Karpas-422 (cell line): ENCODE data around the gene LRRN4. TPM values are rescaled to one million over a fixed set of nuclear protein-coding genes. Genes with fewer than 3 reads are reported as not detected.
"Not testable (repeated sequence)": the region's sequence is repeated elsewhere in the genome, so short reads cannot be mapped to it uniquely, and the experiment has no call there.

Source experiments
- DNase-seq: peaks from one replicate; pipeline ENCODE4 v3.0.0-alpha.2; 2015
- H2AFZ ChIP-seq: fragments of 200-600 bp; sonication (generic); 2 replicates; pipeline ENCODE4 v1.6.1; 2014; ENCODE audit warnings: antibody characterized with exemption, low read length, mixed read lengths
- H3K27ac ChIP-seq: fragments of 200-600 bp; sonication (generic); 2 replicates; pipeline ENCODE4 v1.5.1; 2014; ENCODE audit warnings: mild to moderate bottlenecking, low read length, moderate library complexity
- H3K27me3 ChIP-seq: fragments of 200-600 bp; sonication (generic); 2 replicates; pipeline ENCODE4 v1.6.1; 2014; ENCODE audit warnings: low read length, mixed read lengths
- H3K36me3 ChIP-seq: fragments of 200-600 bp; sonication (generic); 2 replicates; pipeline ENCODE4 v1.6.1; 2014; ENCODE audit warnings: low read length, mixed read lengths; ENCODE audit not compliant: insufficient read depth
- H3K4me1 ChIP-seq: fragments of 200-600 bp; sonication (generic); 2 replicates; pipeline ENCODE4 v1.6.1; 2014; ENCODE audit warnings: mild to moderate bottlenecking, low read length, mixed read lengths
- H3K4me2 ChIP-seq: fragments of 200-600 bp; sonication (generic); 2 replicates; pipeline ENCODE4 v1.6.1; 2014; ENCODE audit warnings: low read length, low read depth, mild to moderate bottlenecking; ENCODE audit not compliant: poor library complexity, severe bottlenecking
- H3K4me3 ChIP-seq: fragments of 200-600 bp; sonication (generic); 2 replicates; pipeline ENCODE4 v1.5.1; 2014; ENCODE audit warnings: mild to moderate bottlenecking, antibody characterized with exemption, low read length, mixed read lengths
- H3K79me2 ChIP-seq: fragments of 200-600 bp; sonication (generic); 2 replicates; pipeline ENCODE4 v1.6.1; 2014; ENCODE audit warnings: mild to moderate bottlenecking, low read length, mixed read lengths
- H3K9ac ChIP-seq: fragments of 200-600 bp; sonication (generic); 2 replicates; pipeline ENCODE4 v1.6.0; 2014; ENCODE audit warnings: low read length
- H3K9me2 ChIP-seq: fragments of 200-600 bp; sonication (generic), shearing (Covaris generic); replicated peaks from 2 replicates; pipeline ENCODE4 v1.6.0; 2014; ENCODE audit warnings: mild to moderate bottlenecking, low read length, moderate library complexity; ENCODE audit not compliant: insufficient read depth
- H3K9me3 ChIP-seq: fragments of 300-700, 200-600 bp; sonication (generic); 2 replicates; pipeline ENCODE4 v1.6.1; 2014; ENCODE audit warnings: low read length, mixed read lengths
- H4K20me1 ChIP-seq: fragments of 200-600 bp; sonication (generic); 2 replicates; pipeline ENCODE4 v1.6.1; 2014; ENCODE audit warnings: mild to moderate bottlenecking, antibody characterized with exemption, low read length, low read depth; ENCODE audit not compliant: insufficient read depth
- total RNA-seq: library from RNA; depleted of rRNA; stranded (reverse); fragments of >200 nt; shearing (Covaris generic); gene quantifications from 2 replicates; pipeline ENCODE4 v1.2.3, GENCODE V29; 2014; ENCODE audit warnings: low replicate concordance

Gene LRRN4
- total RNA-seq, 1 experiment from 2014 or later: not detected

GRCh38 chr20:6036213-6036612, 17.6 kb downstream of the LRRN4 start:
- no peak for DNase-seq
- Histone ChIP-seq H3K4me3 (no peak overlapping the region), H3K9ac (no peak overlapping the region), H3K9me3 (no peaks in the 10 kb centered on the region), H3K9me2 (no peaks in the 10 kb centered on the region), H3K79me2 (peaks cover 31% of the 10 kb centered on the region), H3K27me3 (no peaks in the 10 kb centered on the region), H3K27ac (no peak overlapping the region), H2AFZ (no peak overlapping the region), H4K20me1 (0 out of 2 replicates have a peak, but pooled peaks cover 5% of the 10 kb centered on the region), H3K4me2 (no peak overlapping the region), H3K36me3 (peaks cover 40% of the 10 kb centered on the region), H3K4me1 (no peaks in the 10 kb centered on the region)

- Histone ChIP-seq H3K4me3 (no peak overlapping the region), H2AFZ (no peak overlapping the region), H3K79me2 (peaks cover 48% of the 10 kb centered on the region), H3K27ac (no peak overlapping the region), H3K36me3 (peaks cover 42% of the 10 kb centered on the region), H3K9me3 (no peaks in the 10 kb centered on the region), H3K9me2 (no peaks in the 10 kb centered on the region), H3K27me3 (no peaks in the 10 kb centered on the region), H3K4me2 (no peak overlapping the region), H4K20me1 (0 out of 2 replicates have a peak, but pooled peaks cover 5% of the 10 kb centered on the region), H3K4me1 (no peaks in the 10 kb centered on the region), H3K9ac (no peak overlapping the region)
- no peak for DNase-seq
Observed at GRCh38 chr20:6034134-6034969, 19.5 kb downstream of the LRRN4 start.

- H3K9me2 ChIP-seq, DNase-seq, H3K4me3 ChIP-seq, H3K27ac ChIP-seq, H3K9me3 ChIP-seq, H3K4me2 ChIP-seq, H3K27me3 ChIP-seq, H3K9ac ChIP-seq, H2AFZ ChIP-seq, H4K20me1 ChIP-seq: not testable (repeated sequence)
- Histone ChIP-seq H3K79me2 (peaks cover 60% of the 10 kb centered on the region), H3K36me3 (peaks cover 39% of the 10 kb centered on the region), H3K4me1 (peaks cover 11% of the 10 kb centered on the region)
Observed at GRCh38 chr20:6032907-6033306, 21.0 kb downstream of the LRRN4 start.

GRCh38 chr20:6030453-6031080, 23.3 kb downstream of the LRRN4 start:
- no peaks in the 10 kb centered on the region for H3K9me2 ChIP-seq
- no peak overlapping the region for H3K4me2 ChIP-seq
- H3K9ac ChIP-seq: no peak overlapping the region
- H2AFZ ChIP-seq: no peak overlapping the region
- H3K4me3 ChIP-seq: no peak overlapping the region
- no peaks in the 10 kb centered on the region for H3K9me3 ChIP-seq
- peaks cover 15% of the 10 kb centered on the region for H3K4me1 ChIP-seq
- no peak overlapping the region for H3K27ac ChIP-seq
- peaks cover 74% of the 10 kb centered on the region for H3K79me2 ChIP-seq
- H3K36me3 ChIP-seq: peaks cover 38% of the 10 kb centered on the region
- no peak for DNase-seq
- H4K20me1 ChIP-seq: no peaks in the 10 kb centered on the region
- H3K27me3 ChIP-seq: no peaks in the 10 kb centered on the region

- Histone ChIP-seq H3K27me3 (no peaks in the 10 kb centered on the region), H3K4me3 (no peak overlapping the region), H3K9me2 (no peaks in the 10 kb centered on the region), H3K9ac (no peak overlapping the region), H3K27ac (no peak overlapping the region), H3K79me2 (peaks cover 82% of the 10 kb centered on the region), H3K4me2 (no peak overlapping the region), H2AFZ (no peak overlapping the region), H3K4me1 (peaks cover 15% of the 10 kb centered on the region), H3K9me3 (no peaks in the 10 kb centered on the region), H4K20me1 (no peaks in the 10 kb centered on the region), H3K36me3 (peaks cover 44% of the 10 kb centered on the region)
- DNase-seq: no peak
Observed at GRCh38 chr20:6029538-6029937, 24.3 kb downstream of the LRRN4 start.

GRCh38 chr20:6028818-6029217, 25.0 kb downstream of the LRRN4 start:
- H3K9me2 ChIP-seq: no peaks in the 10 kb centered on the region
- H3K4me3 ChIP-seq: no peak overlapping the region
- peaks cover 15% of the 10 kb centered on the region for H3K4me1 ChIP-seq
- H3K9me3 ChIP-seq: no peaks in the 10 kb centered on the region
- no peaks in the 10 kb centered on the region for H4K20me1 ChIP-seq
- H3K27me3 ChIP-seq: no peaks in the 10 kb centered on the region
- peaks cover 82% of the 10 kb centered on the region for H3K79me2 ChIP-seq
- H2AFZ ChIP-seq: no peak overlapping the region
- H3K4me2 ChIP-seq: no peak overlapping the region
- peaks cover 44% of the 10 kb centered on the region for H3K36me3 ChIP-seq
- H3K27ac ChIP-seq: no peak overlapping the region
- no peak overlapping the region for H3K9ac ChIP-seq
- no peak for DNase-seq

GRCh38 chr20:6026051-6026450, 27.8 kb downstream of the LRRN4 start:
- Histone ChIP-seq H2AFZ (no peak overlapping the region), H3K9me2 (no peaks in the 10 kb centered on the region), H3K27ac (no peak overlapping the region), H3K9me3 (no peaks in the 10 kb centered on the region), H3K9ac (no peak overlapping the region), H3K4me2 (no peak overlapping the region), H3K27me3 (no peaks in the 10 kb centered on the region), H3K36me3 (peaks cover 46% of the 10 kb centered on the region), H3K4me1 (peaks cover 15% of the 10 kb centered on the region), H4K20me1 (no peaks in the 10 kb centered on the region), H3K4me3 (no peak overlapping the region), H3K79me2 (peaks cover 90% of the 10 kb centered on the region)
- no peak for DNase-seq

- H3K4me3 ChIP-seq: no peak overlapping the region
- H2AFZ ChIP-seq: no peak overlapping the region
- no peaks in the 10 kb centered on the region for H3K27me3 ChIP-seq
- H4K20me1 ChIP-seq: no peaks in the 10 kb centered on the region
- no peak overlapping the region for H3K9ac ChIP-seq
- peaks cover 15% of the 10 kb centered on the region for H3K4me1 ChIP-seq
- no peak overlapping the region for H3K4me2 ChIP-seq
- H3K79me2 ChIP-seq: peaks cover 90% of the 10 kb centered on the region
- H3K9me3 ChIP-seq: no peaks in the 10 kb centered on the region
- H3K27ac ChIP-seq: no peak overlapping the region
- H3K36me3 ChIP-seq: peaks cover 52% of the 10 kb centered on the region
- H3K9me2 ChIP-seq: no peaks in the 10 kb centered on the region
- DNase-seq: no peak
Observed at GRCh38 chr20:6024768-6025167, 29.1 kb downstream of the LRRN4 start.
